GM20000 (cell line): Measurements from ENCODE around the gene RIPK4.

Experiments used
- DNase-seq: peaks from one replicate; pipeline ENCODE4 v3.0.0; 2012; ENCODE audit warnings: low spot score
- TF ChIP-seq, protein P1 (sequence below): IDR thresholded peaks from 2 replicates; pipeline ENCODE4 v1.5.1; 2012; ENCODE audit warnings: mild to moderate bottlenecking, control low read depth; ENCODE audit errors: extremely low read depth, missing control alignments

Gene RIPK4

DNA sequence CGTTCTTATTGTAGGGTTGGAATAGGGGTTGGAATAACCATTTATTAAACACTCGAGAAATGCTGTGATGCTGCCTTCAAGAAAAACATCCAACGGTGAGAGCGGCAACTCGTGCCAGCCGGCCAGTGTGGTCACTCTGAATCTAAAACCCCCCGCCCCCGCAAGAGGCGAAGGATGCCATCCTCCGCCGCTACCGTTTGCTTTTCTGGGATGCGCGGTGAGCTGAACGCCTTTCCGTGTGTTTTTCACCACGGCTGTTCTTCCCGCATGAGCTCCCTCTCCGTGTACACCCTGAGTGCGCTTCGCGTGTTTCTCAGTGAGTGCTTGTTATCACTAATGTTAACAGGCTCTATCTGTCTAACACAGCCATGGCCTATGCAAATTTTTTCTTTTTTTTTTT, 42.0 kb upstream of the RIPK4 start:
- no peak for DNase-seq
- TF ChIP-seq, protein P1, sequence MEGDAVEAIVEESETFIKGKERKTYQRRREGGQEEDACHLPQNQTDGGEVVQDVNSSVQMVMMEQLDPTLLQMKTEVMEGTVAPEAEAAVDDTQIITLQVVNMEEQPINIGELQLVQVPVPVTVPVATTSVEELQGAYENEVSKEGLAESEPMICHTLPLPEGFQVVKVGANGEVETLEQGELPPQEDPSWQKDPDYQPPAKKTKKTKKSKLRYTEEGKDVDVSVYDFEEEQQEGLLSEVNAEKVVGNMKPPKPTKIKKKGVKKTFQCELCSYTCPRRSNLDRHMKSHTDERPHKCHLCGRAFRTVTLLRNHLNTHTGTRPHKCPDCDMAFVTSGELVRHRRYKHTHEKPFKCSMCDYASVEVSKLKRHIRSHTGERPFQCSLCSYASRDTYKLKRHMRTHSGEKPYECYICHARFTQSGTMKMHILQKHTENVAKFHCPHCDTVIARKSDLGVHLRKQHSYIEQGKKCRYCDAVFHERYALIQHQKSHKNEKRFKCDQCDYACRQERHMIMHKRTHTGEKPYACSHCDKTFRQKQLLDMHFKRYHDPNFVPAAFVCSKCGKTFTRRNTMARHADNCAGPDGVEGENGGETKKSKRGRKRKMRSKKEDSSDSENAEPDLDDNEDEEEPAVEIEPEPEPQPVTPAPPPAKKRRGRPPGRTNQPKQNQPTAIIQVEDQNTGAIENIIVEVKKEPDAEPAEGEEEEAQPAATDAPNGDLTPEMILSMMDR, result no peak

DNA sequence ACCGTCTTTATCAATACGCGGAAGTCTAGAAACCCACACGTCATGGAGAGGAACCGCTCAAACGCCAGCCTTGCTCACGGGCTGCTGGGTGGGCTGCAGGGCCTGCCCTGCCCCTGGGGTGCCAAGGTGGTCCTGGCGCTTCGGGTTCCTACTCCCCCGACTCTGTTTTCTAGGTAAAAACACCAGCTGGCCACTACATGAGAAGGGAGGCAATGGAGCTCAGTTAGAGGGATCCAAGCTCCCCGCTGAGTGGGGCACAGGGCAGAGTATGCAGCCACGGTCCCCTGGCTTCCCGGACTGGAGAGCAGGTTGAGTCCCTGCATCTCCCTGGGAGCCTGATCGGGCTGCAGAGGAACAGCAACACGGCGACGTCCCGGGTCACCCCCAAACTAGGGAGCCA, 41.2 kb upstream of the RIPK4 start:
- DNase-seq, result no peak
- TF ChIP-seq, protein P1, result no peak

DNA sequence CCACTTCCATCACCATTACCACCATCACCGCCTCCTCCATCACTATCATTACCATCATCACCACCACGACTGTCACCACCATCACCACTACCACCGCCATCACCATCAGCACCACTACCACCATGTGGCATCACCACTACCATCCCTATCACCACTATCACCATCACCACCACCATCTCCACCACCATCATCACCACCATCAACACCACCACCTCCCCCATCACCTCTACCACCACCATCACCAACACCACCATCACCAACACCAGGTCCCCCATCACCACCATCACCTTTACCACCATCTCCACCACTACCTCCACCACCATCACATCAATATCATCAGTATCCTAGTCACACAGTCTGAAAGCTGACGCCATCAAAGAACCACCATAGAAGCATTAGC, 39.9 kb upstream of the RIPK4 start:
- TF ChIP-seq, protein P1, result no peak
- DNase-seq, result no peak

- TF ChIP-seq, protein P1, result no peak
- DNase-seq, result no peak
Observed at GRCh38 chr21:41805643-41806042, 38.8 kb upstream of the RIPK4 start.

GRCh38 chr21:41805038-41805437, 38.2 kb upstream of the RIPK4 start:
- DNase-seq, result no peak
- TF ChIP-seq, protein P1, result no peak

DNA sequence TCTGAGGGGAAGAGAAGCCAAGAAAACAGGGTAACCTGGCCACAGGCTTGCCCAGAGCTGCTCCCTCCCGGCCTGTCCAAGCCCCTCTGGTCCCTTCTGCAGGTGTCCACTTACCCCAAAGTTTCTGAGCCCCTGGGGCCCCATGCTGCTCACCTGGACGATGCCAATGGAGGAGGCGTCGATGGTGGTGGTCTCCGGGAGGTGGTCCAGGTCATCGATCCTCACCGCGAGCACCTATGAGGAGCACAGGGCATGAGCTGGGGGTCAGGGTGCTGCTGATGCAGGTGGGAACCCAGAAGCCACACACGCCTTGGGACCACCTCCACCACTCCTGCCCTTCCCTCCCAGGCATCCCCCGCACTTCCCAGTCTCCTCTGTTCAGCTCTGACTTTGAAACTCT, 37.5 kb upstream of the RIPK4 start:
- TF ChIP-seq, protein P1, result no peak
- no peak for DNase-seq

- no peak for DNase-seq
- TF ChIP-seq, protein P1, result no peak
Observed at GRCh38 chr21:41803316-41803715, 36.5 kb upstream of the RIPK4 start.
